K562 (cell line): ENCODE results near the gene TRIM38. TPM values are rescaled to one million over a fixed set of nuclear protein-coding genes. Genes with fewer than 3 reads are reported as not detected.

Experiments
- HDAC8 ChIP-seq: fragments of 450-650 bp; IDR thresholded peaks from 2 replicates; pipeline ENCODE4 v1.6.1; 2016; ENCODE audit warnings: mild to moderate bottlenecking, missing genetic modification characterization, moderate library complexity, missing compliant biosample characterization
- KLF16 ChIP-seq: IDR thresholded peaks from 2 replicates; pipeline ENCODE4 v1.6.1; 2016; ENCODE audit warnings: antibody characterized with exemption
- MAFG ChIP-seq: fragments of 450-650 bp; conservative IDR thresholded peaks from 2 replicates; pipeline ENCODE4 v1.6.1; 2016; ENCODE audit warnings: missing genetic modification characterization, missing compliant biosample characterization
- SNRNP70 ChIP-seq: fragments of 200-400 bp; formaldehyde crosslinking; optimal IDR thresholded peaks from 2 replicates; pipeline ENCODE3; 2017; ENCODE audit warnings: low read depth, low read length
- SRSF7 ChIP-seq: fragments of 200-400 bp; formaldehyde crosslinking; optimal IDR thresholded peaks from 2 replicates; pipeline ENCODE3; 2017; ENCODE audit warnings: mild to moderate bottlenecking, low read depth, low read length
- STAT5B ChIP-seq: fragments of 250-450 bp; sonication (Bioruptor Pico); IDR thresholded peaks from 2 replicates; pipeline ENCODE4 v1.8.0; 2021; ENCODE audit warnings: mild to moderate bottlenecking, inconsistent platforms
- TGIF2 ChIP-seq: sonication (generic); formaldehyde crosslinking; IDR thresholded peaks from 2 replicates; pipeline ENCODE4 v1.8.1; 2022; ENCODE audit warnings: mild to moderate bottlenecking, missing genetic modification reagents, moderate library complexity
- ZFPM2 ChIP-seq: fragments of 250-450 bp; sonication (Bioruptor Pico); IDR thresholded peaks from 2 replicates; pipeline ENCODE4 v1.5.1; 2022; ENCODE audit warnings: mild to moderate bottlenecking
- ZNF263 ChIP-seq: sonication (generic); formaldehyde crosslinking; IDR thresholded peaks from 2 replicates; pipeline ENCODE4 v1.8.0; 2022; ENCODE audit warnings: mild to moderate bottlenecking, missing genetic modification reagents, borderline replicate concordance
- ZNF384 ChIP-seq: IDR thresholded peaks from 2 replicates; pipeline ENCODE4 v1.6.1; 2012; ENCODE audit warnings: low read depth, low read length, improper control_type of control experiment
- ZNF551 ChIP-seq: fragments of 250-450 bp; sonication (Bioruptor Pico); IDR thresholded peaks from 2 replicates; pipeline ENCODE4 v1.5.0; 2021; ENCODE audit warnings: mild to moderate bottlenecking, moderate library complexity
- polyA plus RNA-seq, 8 experiments: library from polyadenylated mRNA; depleted of rRNA in 4 of 8; stranded (reverse) in 5 of 8; unstranded in 3 of 8; fragments of >200 nt; fragmentation: Nextera tagmentation in 2 of 8; fragmentation: Illumina TruSeq in 1 of 8; extraction: Ambion mirVana in 2 of 8; extraction: Trizol in 1 of 8; gene quantifications; 2 replicates each; pipeline versions ENCODE4 v1.2.1 to v1.2.3, GENCODE V29; 2011 to 2014; ENCODE audit warnings: inconsistent platforms in 1 of 8, missing spikeins in 1 of 8
- total RNA-seq, 7 experiments: library from RNA; depleted of rRNA in 6 of 7; stranded (reverse); fragments of >200 nt in 6 of 7; fragmentation: Illumina TruSeq in 2 of 7; extraction: Trizol in 2 of 7; gene quantifications; 2 replicates each; pipeline versions ENCODE4 v1.2.1 to v1.2.3, GENCODE V29; 2011 to 2021; ENCODE audit warnings: low replicate concordance in 1 of 7
- TF ChIP-seq, protein P1 (sequence below): sonication (generic); formaldehyde crosslinking; IDR thresholded peaks from 2 replicates; pipeline ENCODE4 v1.8.0; 2023; ENCODE audit warnings: mild to moderate bottlenecking, missing genetic modification reagents
- TF ChIP-seq, protein P2 (sequence below): fragments of 150-350 bp; conservative IDR thresholded peaks from 2 replicates; pipeline ENCODE4 v1.6.1; 2014; ENCODE audit warnings: low read length
- TF ChIP-seq, protein P3 (sequence below): fragments of 250-450 bp; sonication (Bioruptor Pico); IDR thresholded peaks from 2 replicates; pipeline ENCODE4 v1.4.0; 2020; ENCODE audit warnings: mild to moderate bottlenecking

TRIM38 gene
- total and polyA plus RNA-seq, 9 of the 15 experiments (the other 6 are each of a cell fraction or from before 2014, with no cell fraction given): 1.7 to 6.7 (median 6.3) TPM

DNA sequence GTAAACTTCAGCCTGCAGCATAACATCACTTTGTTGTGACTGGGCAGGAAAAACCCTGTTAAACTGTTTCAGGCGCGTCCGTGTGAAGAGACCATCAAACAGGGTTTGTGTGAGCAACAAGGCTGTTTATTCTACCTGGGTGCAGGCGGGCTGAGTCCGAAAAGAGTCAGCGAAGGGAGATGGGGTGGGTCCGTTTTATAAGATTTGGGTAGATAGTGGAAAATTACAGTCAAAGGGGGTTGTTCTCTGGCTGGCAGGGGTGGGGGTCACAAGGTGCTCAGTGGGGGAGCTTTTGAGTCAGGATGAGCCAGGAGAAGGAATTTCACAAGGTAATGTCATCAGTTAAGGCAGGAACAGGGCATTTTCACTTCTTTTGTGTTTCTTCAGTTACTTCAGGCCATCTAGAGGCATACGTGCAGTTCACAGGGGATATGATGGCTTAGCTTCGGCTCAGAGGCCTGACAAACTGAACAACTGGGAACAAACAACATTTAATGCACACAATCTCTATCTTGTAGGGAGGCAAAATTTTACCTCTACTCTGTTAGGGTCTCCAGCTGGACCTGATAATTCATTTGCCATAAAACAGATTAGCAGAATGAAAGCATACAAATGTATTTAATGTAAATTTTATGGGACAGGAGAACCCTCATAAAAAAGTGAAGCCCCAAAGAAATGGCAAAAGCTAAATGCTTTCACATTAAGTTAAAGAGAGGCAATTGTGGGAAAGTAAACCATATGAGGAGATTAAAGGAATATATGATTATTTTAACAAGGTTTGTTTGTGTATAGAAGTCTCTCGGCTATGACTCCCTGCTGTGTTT, 66.4 kb downstream of the TRIM38 start (continued):
- TF ChIP-seq, protein P1, sequence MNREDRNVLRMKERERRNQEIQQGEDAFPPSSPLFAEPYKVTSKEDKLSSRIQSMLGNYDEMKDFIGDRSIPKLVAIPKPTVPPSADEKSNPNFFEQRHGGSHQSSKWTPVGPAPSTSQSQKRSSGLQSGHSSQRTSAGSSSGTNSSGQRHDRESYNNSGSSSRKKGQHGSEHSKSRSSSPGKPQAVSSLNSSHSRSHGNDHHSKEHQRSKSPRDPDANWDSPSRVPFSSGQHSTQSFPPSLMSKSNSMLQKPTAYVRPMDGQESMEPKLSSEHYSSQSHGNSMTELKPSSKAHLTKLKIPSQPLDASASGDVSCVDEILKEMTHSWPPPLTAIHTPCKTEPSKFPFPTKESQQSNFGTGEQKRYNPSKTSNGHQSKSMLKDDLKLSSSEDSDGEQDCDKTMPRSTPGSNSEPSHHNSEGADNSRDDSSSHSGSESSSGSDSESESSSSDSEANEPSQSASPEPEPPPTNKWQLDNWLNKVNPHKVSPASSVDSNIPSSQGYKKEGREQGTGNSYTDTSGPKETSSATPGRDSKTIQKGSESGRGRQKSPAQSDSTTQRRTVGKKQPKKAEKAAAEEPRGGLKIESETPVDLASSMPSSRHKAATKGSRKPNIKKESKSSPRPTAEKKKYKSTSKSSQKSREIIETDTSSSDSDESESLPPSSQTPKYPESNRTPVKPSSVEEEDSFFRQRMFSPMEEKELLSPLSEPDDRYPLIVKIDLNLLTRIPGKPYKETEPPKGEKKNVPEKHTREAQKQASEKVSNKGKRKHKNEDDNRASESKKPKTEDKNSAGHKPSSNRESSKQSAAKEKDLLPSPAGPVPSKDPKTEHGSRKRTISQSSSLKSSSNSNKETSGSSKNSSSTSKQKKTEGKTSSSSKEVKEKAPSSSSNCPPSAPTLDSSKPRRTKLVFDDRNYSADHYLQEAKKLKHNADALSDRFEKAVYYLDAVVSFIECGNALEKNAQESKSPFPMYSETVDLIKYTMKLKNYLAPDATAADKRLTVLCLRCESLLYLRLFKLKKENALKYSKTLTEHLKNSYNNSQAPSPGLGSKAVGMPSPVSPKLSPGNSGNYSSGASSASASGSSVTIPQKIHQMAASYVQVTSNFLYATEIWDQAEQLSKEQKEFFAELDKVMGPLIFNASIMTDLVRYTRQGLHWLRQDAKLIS (CRISPR knock-in tag): peak; percentile 27; the same call in 1 of the 2 replicates
- no peak for TF ChIP-seq HDAC8
- TF ChIP-seq KLF16: no peak
- TF ChIP-seq, protein P2, sequence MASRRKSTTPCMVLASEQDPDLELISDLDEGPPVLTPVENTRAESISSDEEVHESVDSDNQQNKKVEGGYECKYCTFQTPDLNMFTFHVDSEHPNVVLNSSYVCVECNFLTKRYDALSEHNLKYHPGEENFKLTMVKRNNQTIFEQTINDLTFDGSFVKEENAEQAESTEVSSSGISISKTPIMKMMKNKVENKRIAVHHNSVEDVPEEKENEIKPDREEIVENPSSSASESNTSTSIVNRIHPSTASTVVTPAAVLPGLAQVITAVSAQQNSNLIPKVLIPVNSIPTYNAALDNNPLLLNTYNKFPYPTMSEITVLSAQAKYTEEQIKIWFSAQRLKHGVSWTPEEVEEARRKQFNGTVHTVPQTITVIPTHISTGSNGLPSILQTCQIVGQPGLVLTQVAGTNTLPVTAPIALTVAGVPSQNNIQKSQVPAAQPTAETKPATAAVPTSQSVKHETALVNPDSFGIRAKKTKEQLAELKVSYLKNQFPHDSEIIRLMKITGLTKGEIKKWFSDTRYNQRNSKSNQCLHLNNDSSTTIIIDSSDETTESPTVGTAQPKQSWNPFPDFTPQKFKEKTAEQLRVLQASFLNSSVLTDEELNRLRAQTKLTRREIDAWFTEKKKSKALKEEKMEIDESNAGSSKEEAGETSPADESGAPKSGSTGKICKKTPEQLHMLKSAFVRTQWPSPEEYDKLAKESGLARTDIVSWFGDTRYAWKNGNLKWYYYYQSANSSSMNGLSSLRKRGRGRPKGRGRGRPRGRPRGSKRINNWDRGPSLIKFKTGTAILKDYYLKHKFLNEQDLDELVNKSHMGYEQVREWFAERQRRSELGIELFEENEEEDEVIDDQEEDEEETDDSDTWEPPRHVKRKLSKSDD: no peak
- TF ChIP-seq SRSF7: no peak
- TF ChIP-seq TGIF2 (CRISPR knock-in tag): no peak
- TF ChIP-seq ZNF384: no peak
- no peak for TF ChIP-seq SNRNP70
- TF ChIP-seq ZFPM2 (CRISPR knock-in tag): no peak
- no peak for TF ChIP-seq ZNF263
- no peak for TF ChIP-seq STAT5B (CRISPR knock-in tag)
- no peak for TF ChIP-seq MAFG
- TF ChIP-seq, protein P3, sequence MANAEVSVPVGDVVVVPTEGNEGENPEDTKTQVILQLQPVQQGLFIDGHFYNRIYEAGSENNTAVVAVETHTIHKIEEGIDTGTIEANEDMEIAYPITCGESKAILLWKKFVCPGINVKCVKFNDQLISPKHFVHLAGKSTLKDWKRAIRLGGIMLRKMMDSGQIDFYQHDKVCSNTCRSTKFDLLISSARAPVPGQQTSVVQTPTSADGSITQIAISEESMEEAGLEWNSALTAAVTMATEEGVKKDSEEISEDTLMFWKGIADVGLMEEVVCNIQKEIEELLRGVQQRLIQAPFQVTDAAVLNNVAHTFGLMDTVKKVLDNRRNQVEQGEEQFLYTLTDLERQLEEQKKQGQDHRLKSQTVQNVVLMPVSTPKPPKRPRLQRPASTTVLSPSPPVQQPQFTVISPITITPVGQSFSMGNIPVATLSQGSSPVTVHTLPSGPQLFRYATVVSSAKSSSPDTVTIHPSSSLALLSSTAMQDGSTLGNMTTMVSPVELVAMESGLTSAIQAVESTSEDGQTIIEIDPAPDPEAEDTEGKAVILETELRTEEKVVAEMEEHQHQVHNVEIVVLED (CRISPR knock-in tag): no peak
- TF ChIP-seq ZNF551 (CRISPR knock-in tag): no peak
